Measurements from ENCODE around the gene CD40LG. TPM values are rescaled to one million over a fixed set of nuclear protein-coding genes. Genes with fewer than 3 reads are reported as not detected.
A peak's percentile ranks its signal among the peaks of the same experiment; 100 is the strongest.

CD40LG gene
- total RNA-seq = under 1 TPM in 1 of 2 donors, not detected in 1; 0.41 TPM
- long read RNA-seq = 0 reads

GRCh38 chrX:136647677-136648360 is at the start of gene CD40LG:
Gene CD40LG, plus strand, starts transcription at chrX:136648158. Its CDS starts 91 bp downstream, at chrX:136648249.
- ATAC-seq = no peak
- DNase-seq = no peak
- intact Hi-C loops (cut with DNase I) = no loop called here

DNA sequence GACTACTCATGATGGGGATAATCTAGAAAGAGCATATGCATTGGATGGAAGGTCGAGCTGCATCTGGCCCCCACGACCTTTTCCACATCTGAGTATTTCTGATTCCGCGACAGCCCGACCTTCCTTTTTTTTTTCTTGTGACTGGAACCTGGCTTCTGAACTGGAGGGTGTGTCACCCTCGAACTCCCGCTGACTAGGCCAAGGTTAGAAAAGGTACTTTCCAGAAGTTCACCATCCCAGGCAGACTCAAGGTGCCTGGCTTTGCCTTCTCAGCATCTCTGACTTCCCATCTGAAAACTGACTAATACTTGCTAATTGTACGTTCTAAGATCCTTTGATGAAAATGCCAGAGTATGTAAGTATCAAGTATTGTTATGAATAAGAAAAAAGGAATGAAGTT is 49.3 kb upstream of the CD40LG start:
- ATAC-seq (no peak), DNase-seq (no peak)
- intact Hi-C loops (cut with DNase I) = no loop called here

DNA sequence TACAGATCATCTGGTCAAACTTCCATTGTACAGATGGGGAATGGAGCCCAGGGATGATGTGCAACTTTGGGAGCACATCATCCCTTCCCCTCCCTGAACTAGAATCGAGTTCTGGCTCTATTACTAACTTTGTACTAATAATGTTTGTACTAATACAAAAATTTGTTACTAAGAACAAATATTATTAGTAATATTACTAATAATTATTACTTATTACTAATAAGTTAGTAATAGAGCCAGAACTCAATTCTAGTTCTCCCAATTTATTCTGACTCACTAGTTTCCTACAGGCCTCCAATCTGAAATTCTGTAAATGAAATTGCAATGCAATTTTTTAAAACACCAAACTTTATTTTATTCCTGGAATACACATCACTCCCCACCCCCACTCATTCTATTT is 47.9 kb upstream of the CD40LG start:
- ATAC-seq (no peak), DNase-seq (no peak)
- intact Hi-C loops (cut with DNase I) = loop anchor here in 1 of 2 donors (10.0 kb wide), 1 partner anchor 325 kb away; no protein-coding TSS in a partner anchor

DNA sequence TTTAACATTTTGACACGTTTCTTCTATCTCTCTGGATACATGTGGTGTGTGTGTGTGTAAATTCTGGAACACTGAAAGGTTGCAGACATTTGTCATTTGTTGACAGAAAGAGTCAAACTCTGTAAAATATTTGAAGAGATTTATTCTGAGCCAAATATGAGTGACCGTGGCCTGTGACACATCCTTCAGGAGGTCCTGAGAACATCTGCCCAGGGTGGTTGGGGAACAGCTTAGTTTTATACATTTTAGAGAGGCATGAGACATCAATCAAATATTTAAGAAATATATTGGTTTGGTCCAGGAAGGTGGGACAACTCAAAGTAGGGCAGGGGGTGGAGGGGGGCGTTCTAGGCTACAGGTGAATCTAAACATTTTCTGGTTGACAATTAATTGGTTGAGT is 40.7 kb upstream of the CD40LG start:
- DNase-seq = no peak
- ATAC-seq = no peak
- intact Hi-C loops (cut with DNase I) = loop anchor here in 1 of 2 donors (10.0 kb wide), 1 partner anchor 318 kb away; no protein-coding TSS in a partner anchor

DNA sequence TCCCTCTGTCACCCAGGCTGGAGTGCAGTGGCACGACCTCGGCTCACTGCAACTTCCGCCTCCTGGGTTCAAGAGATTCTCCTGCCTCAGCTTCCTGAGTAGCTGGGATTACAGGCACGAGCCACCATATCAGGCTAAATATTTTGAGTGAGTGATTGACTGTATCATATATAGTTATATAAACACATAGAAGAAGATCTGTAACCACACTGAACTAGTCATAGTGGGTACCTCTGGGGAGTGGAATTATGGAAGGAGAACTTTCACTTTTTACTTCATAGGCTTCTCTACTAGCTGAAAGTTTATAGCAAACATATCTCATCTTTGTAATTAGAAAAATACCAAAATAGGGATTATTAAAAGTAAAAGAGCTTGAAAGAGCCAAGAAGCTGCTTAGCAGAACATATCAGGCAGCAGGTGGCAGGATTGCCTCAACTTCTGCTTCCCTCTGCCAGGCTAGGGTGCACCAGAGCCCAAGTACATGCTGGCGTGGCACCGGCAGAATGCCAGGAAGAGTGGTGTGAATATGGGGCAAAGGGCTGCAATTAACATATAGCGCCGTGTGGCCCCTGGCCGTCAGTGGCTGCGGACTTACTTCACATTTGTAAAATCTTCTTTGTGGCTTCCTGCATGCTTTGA is 39.5 kb upstream of the CD40LG start:
- intact Hi-C loops (cut with DNase I) = loop anchor here in 1 of 2 donors (10.0 kb wide), 1 partner anchor 316 kb away; no protein-coding TSS in a partner anchor
- ATAC-seq = peak; percentile 33 to 74
- DNase-seq = peak; percentile 26

DNA sequence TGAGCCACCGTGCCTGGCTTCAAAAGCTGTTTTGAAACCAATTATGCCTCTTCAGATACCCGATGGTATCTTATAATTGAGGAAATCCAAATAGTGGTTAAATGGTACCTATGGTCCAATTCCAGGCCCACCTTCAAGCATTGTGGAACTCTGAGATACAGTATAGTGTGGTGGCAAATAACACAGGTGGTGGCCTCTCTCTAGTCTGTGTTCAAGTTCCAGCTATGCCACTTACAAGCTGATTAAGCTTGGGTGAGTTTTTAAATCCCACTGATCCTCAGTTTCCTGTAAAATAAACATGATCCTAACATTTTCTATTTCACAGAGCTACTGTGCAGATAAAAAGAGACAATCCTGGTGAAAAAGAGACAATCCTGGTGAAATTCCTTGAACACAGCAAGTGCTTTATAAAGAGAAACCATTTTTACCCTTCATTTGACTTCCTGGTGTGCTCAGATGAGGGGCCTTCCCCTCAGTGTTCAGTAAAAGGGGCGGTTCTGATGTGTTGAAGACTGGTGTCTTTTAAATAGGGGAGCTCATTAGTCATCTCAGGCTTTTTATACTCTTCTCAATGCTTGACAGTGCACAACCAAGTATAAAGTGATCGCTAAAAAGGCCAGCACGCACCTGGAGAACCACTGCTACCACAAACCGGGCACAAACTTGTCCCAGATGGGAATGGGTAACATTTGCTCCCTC is 30.8 kb upstream of the CD40LG start:
- ATAC-seq = no peak
- DNase-seq = no peak
- intact Hi-C loops (cut with DNase I) = no loop called here

GRCh38 chrX:136619899-136620505 is 28.0 kb upstream of the CD40LG start:
- intact Hi-C loops (cut with DNase I) = no loop called here
- ATAC-seq (no peak), DNase-seq (no peak)

DNA sequence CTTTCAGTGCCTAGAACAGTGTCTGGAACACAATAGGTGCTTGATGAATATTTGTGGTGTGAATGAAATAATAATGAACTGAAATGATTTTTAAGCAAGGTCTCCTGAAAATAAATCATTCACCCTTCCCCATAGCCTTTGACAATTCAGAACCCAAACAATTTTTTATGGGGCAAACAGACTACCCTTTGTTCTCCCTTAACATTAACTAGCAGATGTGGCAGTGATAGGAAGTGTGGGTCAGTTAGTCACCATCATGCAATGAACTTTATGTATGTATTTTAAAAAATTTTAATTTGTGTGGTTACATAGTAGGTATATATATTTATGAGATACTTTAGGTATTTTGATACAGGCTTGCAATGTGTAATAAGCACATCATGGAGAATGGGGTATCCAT is 27.2 kb upstream of the CD40LG start:
- ATAC-seq = no peak
- DNase-seq = no peak
- intact Hi-C loops (cut with DNase I) = no loop called here

DNA sequence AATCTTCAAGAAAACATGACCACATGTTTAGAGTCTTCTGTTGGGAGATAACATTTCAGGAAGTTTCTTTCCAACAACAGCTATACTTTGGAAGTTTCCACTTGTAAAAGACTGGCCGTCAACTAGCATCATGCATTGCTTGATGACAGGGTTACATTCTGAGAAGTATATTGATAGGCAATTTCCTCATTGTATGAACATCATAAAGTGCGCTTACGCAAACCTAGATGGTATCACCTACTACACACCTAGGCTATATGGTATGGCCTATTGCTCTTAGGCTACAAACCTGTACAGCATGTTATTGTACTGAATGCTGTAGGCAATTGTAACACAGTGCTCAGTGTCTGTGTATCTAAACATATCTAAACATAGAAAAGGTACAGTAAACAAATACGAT is 25.4 kb upstream of the CD40LG start:
- ATAC-seq (no peak), DNase-seq (no peak)
- intact Hi-C loops (cut with DNase I) = no loop called here

DNA sequence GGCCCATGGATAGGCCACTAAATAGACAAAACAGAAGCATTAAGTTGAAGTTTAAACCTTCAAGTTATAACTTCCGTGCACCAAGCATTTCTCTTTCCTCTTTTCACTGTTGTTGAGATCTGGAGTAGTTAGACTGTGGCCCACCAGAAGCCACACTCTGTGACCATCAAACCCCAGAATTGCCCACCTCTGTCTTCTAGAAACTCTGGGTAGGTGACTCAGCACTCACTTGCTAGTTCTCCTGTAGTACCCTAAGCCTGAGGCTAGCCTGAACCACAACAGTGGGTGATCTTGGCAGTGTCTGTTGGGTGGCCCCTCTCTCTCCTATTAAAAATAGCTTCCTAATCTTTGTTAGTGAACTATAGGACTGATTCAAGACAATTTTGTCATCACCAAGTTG is 24.6 kb upstream of the CD40LG start:
- ATAC-seq (no peak), DNase-seq (no peak)
- intact Hi-C loops (cut with DNase I) = no loop called here

GRCh38 chrX:136625246-136625645 is 22.7 kb upstream of the CD40LG start:
- DNase-seq = no peak
- ATAC-seq = no peak
- intact Hi-C loops (cut with DNase I) = no loop called here

DNA sequence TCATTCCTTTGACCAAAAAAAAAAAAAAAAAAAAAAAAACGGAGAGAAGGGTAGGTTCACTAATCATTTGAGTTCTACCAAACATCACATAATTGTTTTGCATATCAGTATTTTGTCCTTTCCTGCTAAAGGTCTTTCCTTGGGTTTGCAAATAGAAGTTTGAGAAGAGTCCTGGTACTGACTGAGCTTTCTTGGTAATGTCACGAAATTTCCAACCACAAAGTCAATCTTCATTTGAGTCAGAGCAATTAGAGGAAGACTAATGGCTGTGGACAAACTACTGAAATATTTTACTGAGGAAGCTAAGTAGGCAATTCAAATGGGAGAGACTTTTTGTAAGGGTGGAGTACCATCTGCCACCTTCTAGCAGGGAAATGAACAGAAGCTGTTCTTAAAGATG is 21.7 kb upstream of the CD40LG start:
- intact Hi-C loops (cut with DNase I) = no loop called here
- no peak for DNase-seq
- no peak for ATAC-seq

- DNase-seq = no peak
- intact Hi-C loops (cut with DNase I) = no loop called here
- ATAC-seq = no peak
Observed at GRCh38 chrX:136626891-136627290, 21.1 kb upstream of the CD40LG start.

- intact Hi-C loops (cut with DNase I) = no loop called here
- DNase-seq (no peak), ATAC-seq (no peak)
Observed at GRCh38 chrX:136627409-136627808, 20.5 kb upstream of the CD40LG start.

- ATAC-seq = no peak
Observed at GRCh38 chrX:136629084-136629750, 18.7 kb upstream of the CD40LG start.

DNA sequence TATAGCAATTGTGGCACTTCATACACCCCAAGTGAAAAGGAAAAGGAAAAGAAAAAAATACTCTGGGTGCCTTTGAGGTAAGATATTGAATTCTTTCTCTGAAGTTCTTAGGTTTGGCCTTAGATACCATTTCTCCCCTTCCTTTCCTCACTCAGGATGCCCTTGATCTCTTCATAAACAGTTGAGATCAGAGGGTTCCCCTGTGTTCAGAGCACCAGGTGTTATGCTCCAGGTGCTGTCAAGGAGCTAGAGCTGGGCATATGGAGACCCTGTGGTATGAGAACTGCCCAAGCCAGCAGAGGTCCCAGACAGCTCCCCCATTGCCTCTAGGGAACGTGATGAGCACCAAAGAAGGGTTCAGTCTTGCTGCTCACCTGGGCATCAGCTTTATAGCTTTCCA is 17.1 kb upstream of the CD40LG start:
- intact Hi-C loops (cut with DNase I) = no loop called here
- DNase-seq (no peak), ATAC-seq (no peak)

More at GRCh38 chrX:136629084-136629750, 18.7 kb upstream of the CD40LG start:
- no peak for DNase-seq
- intact Hi-C loops (cut with DNase I) = no loop called here

DNA sequence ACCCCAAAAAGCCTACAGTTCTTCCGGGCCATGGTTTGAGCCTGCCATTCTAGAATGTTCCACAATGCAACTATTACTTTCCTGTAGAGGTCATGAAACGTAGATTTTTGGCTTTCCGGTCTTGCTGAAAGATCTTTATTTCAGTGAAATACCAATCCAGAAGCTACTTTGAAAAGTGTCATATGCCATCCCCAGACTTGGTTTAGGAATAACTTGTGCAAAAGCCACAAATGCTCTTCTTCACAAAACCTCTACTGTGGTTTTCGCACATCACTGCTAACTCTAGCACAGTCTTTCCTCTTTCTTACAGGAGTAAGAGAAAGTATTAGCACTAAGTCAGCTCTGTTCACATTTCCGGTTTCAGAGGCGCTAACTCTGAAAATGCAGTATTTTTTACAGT is 12.7 kb upstream of the CD40LG start:
- DNase-seq (no peak), ATAC-seq (no peak)
- intact Hi-C loops (cut with DNase I) = no loop called here

DNA sequence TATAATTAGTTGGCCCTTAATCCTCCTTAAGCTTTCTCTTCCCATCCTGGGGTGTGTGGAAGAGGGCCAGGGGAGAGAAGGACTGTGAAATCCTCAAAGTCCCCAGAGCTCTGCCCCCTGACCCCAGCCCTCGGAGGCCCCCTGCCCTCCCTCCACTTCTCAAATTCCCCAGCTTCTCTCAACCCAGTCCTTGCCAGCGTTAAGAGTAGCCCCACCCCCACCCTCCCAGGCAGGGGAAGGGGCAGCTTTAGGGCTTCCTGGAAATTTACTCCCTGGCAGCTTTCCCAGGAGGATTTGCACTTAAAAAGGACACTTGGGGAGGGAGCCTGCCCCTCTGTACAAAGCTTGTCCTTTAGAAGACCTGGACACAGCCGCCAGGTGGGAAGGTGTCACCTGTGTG is 11.8 kb upstream of the CD40LG start:
- DNase-seq (no peak), ATAC-seq (no peak)
- intact Hi-C loops (cut with DNase I) = no loop called here

- ATAC-seq (no peak), DNase-seq (no peak)
- intact Hi-C loops (cut with DNase I) = no loop called here
Observed at GRCh38 chrX:136639506-136640176, 8.3 kb upstream of the CD40LG start.
